Liver (tissue), 3 donors: Measurements from ENCODE around the gene TP53I13.

Source experiments
- JUND ChIP-seq, 2 donors: IDR thresholded peaks; 2 replicates each; pipeline ENCODE4 v1.6.1; 2016; ENCODE audit warnings: antibody characterized with exemption in 2 of 2
- NR2F2 ChIP-seq: IDR thresholded peaks from 2 replicates; pipeline ENCODE4 v1.6.1; 2016; ENCODE audit warnings: antibody characterized with exemption
- TAF1 ChIP-seq: conservative IDR thresholded peaks from 2 replicates; pipeline ENCODE4 v1.6.1; 2016; ENCODE audit warnings: antibody characterized with exemption, mild to moderate bottlenecking
- YY1 ChIP-seq: IDR thresholded peaks from 2 replicates; pipeline ENCODE4 v1.6.1; 2016; ENCODE audit warnings: antibody characterized with exemption, mild to moderate bottlenecking
- TF ChIP-seq, protein P1 (sequence below): fragments of 150-350 bp; IDR thresholded peaks from 2 replicates; pipeline ENCODE4 v1.5.1; 2017; ENCODE audit warnings: improper control_type of control experiment, low read depth, low read length; ENCODE audit not compliant: missing input control
- TF ChIP-seq, protein P2 (sequence below): IDR thresholded peaks from 2 replicates; pipeline ENCODE4 v1.6.1; 2016; ENCODE audit warnings: antibody characterized with exemption, mild to moderate bottlenecking
- TF ChIP-seq, protein P3 (sequence below): IDR thresholded peaks from 2 replicates; pipeline ENCODE4 v1.6.1; 2016; ENCODE audit warnings: antibody characterized with exemption
- TF ChIP-seq, protein P4 (sequence below): IDR thresholded peaks from 2 replicates; pipeline ENCODE4 v1.6.1; 2016; ENCODE audit warnings: antibody characterized with exemption
- donor health status: healthy.
- donor health status: healthy.

DNA sequence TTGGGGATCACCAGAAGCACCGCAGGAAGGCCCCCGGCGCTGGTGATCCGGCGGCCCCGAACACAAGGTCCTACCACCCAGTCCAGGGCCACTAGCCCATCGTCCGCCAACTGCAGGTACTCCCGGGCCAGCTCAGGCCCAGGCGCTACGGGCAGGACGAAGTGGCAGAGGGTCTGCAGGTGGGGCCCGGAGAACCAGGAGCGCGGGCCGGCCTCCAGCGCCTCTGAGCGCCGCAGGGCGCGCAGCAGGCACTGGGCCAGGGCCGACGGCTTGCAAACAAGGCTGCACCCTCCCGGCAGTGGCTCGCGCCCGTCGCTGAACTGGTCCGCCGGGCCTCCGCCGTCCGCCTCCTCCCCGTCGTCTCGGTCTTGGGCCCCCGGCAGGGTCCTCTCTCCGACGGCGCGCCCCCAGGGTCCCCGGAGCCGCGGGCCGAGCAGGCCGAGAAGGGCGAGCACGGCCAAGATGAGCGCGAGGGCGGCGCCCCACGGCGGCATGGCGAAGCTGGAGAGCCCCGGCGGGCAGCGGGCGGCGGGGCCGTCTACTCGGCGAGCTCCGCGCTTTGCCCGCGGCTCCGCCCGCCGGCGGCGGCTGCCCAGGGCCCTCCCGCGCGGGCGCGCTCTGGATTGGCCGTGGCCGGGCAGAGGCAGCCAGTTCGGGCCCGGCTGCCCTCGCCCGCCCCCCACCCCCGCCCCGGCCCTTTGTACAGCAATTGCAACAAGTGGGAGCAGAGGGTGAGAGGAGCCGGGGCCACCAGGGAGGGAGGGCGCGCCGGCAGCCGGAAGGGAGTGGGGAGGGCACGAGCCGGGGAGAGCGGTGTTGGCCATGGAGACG is 1.8 kb upstream of the TP53I13 start, which contains the start of gene ABHD15:
- TF ChIP-seq, protein P1, sequence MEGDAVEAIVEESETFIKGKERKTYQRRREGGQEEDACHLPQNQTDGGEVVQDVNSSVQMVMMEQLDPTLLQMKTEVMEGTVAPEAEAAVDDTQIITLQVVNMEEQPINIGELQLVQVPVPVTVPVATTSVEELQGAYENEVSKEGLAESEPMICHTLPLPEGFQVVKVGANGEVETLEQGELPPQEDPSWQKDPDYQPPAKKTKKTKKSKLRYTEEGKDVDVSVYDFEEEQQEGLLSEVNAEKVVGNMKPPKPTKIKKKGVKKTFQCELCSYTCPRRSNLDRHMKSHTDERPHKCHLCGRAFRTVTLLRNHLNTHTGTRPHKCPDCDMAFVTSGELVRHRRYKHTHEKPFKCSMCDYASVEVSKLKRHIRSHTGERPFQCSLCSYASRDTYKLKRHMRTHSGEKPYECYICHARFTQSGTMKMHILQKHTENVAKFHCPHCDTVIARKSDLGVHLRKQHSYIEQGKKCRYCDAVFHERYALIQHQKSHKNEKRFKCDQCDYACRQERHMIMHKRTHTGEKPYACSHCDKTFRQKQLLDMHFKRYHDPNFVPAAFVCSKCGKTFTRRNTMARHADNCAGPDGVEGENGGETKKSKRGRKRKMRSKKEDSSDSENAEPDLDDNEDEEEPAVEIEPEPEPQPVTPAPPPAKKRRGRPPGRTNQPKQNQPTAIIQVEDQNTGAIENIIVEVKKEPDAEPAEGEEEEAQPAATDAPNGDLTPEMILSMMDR: no peak
- TF ChIP-seq NR2F2: no peak
- TF ChIP-seq TAF1: no peak
- TF ChIP-seq, protein P2, sequence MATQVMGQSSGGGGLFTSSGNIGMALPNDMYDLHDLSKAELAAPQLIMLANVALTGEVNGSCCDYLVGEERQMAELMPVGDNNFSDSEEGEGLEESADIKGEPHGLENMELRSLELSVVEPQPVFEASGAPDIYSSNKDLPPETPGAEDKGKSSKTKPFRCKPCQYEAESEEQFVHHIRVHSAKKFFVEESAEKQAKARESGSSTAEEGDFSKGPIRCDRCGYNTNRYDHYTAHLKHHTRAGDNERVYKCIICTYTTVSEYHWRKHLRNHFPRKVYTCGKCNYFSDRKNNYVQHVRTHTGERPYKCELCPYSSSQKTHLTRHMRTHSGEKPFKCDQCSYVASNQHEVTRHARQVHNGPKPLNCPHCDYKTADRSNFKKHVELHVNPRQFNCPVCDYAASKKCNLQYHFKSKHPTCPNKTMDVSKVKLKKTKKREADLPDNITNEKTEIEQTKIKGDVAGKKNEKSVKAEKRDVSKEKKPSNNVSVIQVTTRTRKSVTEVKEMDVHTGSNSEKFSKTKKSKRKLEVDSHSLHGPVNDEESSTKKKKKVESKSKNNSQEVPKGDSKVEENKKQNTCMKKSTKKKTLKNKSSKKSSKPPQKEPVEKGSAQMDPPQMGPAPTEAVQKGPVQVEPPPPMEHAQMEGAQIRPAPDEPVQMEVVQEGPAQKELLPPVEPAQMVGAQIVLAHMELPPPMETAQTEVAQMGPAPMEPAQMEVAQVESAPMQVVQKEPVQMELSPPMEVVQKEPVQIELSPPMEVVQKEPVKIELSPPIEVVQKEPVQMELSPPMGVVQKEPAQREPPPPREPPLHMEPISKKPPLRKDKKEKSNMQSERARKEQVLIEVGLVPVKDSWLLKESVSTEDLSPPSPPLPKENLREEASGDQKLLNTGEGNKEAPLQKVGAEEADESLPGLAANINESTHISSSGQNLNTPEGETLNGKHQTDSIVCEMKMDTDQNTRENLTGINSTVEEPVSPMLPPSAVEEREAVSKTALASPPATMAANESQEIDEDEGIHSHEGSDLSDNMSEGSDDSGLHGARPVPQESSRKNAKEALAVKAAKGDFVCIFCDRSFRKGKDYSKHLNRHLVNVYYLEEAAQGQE: no peak
- TF ChIP-seq, protein P3, sequence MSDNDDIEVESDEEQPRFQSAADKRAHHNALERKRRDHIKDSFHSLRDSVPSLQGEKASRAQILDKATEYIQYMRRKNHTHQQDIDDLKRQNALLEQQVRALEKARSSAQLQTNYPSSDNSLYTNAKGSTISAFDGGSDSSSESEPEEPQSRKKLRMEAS: no peak
- TF ChIP-seq YY1: no peak
- no peak for TF ChIP-seq JUND (IDR thresholded peaks at IDR 0.05)
- TF ChIP-seq, protein P4, sequence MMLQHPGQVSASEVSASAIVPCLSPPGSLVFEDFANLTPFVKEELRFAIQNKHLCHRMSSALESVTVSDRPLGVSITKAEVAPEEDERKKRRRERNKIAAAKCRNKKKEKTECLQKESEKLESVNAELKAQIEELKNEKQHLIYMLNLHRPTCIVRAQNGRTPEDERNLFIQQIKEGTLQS: no peak
